ENCODE results near the gene PLA2G2D. TPM values are rescaled to one million over a fixed set of nuclear protein-coding genes. Genes with fewer than 3 reads are reported as not detected.

The PLA2G2D gene
- total RNA-seq, 1 experiment from 2014 or later, result not detected

- no peaks in the 10 kb centered on the region for H3K36me3 Mint-ChIP-seq (ENCODE audit: insufficient read depth, unreplicated experiment)
- no TSS peak for BruUV-seq (replicated peaks)
- H3K4me1 Mint-ChIP-seq (ENCODE audit: insufficient read depth, unreplicated experiment), result peaks cover 17% of the 10 kb centered on the region
- ChIA-PET POLR2A (no interaction called here), CTCF (interaction anchor here (0.7 to 6.3 kb wide), 2 partner anchors 54 to 420 kb away, joined by 3 to 76 read pairs; no protein-coding TSS in a partner anchor)
- no peak for DNase-seq (ENCODE audit: unreplicated experiment)
- H3K27ac Mint-ChIP-seq (ENCODE audit: low read depth, unreplicated experiment), result no peak overlapping the region
- H3K4me3 Mint-ChIP-seq (ENCODE audit: unreplicated experiment), result no peak overlapping the region
- H3K9me3 Mint-ChIP-seq (ENCODE audit: unreplicated experiment), result no peaks in the 10 kb centered on the region
- TF ChIP-seq CTCF (IDR thresholded peaks at IDR 0.05; ENCODE audit: unreplicated experiment), result no peak
- intact Hi-C loops (cut with micrococcal nuclease), result no loop called here
- H3K27me3 Mint-ChIP-seq (ENCODE audit: insufficient read depth, unreplicated experiment), result peaks cover 11% of the 10 kb centered on the region
Observed at GRCh38 chr1:20096840-20097447, 22.4 kb downstream of the PLA2G2D start.

- DNase-seq (ENCODE audit: unreplicated experiment), result no peak
- no peaks in the 10 kb centered on the region for H3K9me3 Mint-ChIP-seq (ENCODE audit: unreplicated experiment)
- H3K27me3 Mint-ChIP-seq (ENCODE audit: insufficient read depth, unreplicated experiment), result peaks cover 11% of the 10 kb centered on the region
- no peak for TF ChIP-seq CTCF (IDR thresholded peaks at IDR 0.05; ENCODE audit: unreplicated experiment)
- no TSS peak for BruUV-seq (replicated peaks)
- no peaks in the 10 kb centered on the region for H3K36me3 Mint-ChIP-seq (ENCODE audit: insufficient read depth, unreplicated experiment)
- ChIA-PET POLR2A (no interaction called here), CTCF (interaction anchor here (0.8 to 1.3 kb wide), 4 partner anchors 57 to 398 kb away, joined by 3 to 5 read pairs (median 3); no protein-coding TSS in a partner anchor)
- no peak overlapping the region for H3K4me3 Mint-ChIP-seq (ENCODE audit: unreplicated experiment)
- intact Hi-C loops (cut with micrococcal nuclease), result no loop called here
- no peak overlapping the region for H3K27ac Mint-ChIP-seq (ENCODE audit: low read depth, unreplicated experiment)
- H3K4me1 Mint-ChIP-seq (ENCODE audit: insufficient read depth, unreplicated experiment), result peaks cover 12% of the 10 kb centered on the region
Observed at GRCh38 chr1:20095564-20096434, 23.5 kb downstream of the PLA2G2D start.

GRCh38 chr1:20093940-20094391, 25.4 kb downstream of the PLA2G2D start:
- intact Hi-C loops (cut with micrococcal nuclease), result no loop called here
- H3K4me1 Mint-ChIP-seq (ENCODE audit: insufficient read depth, unreplicated experiment), result peaks cover 12% of the 10 kb centered on the region
- H3K9me3 Mint-ChIP-seq (ENCODE audit: unreplicated experiment), result no peaks in the 10 kb centered on the region
- POLR2A ChIA-PET, result no interaction called here
- DNase-seq (ENCODE audit: unreplicated experiment), result peak; percentile 36
- peaks cover 11% of the 10 kb centered on the region for H3K27me3 Mint-ChIP-seq (ENCODE audit: insufficient read depth, unreplicated experiment)
- no peak overlapping the region for H3K27ac Mint-ChIP-seq (ENCODE audit: low read depth, unreplicated experiment)
- BruUV-seq (replicated peaks), result no TSS peak
- CTCF ChIA-PET, result interaction anchor here (0.6 to 1.8 kb wide), 4 partner anchors 9 to 120 kb away, joined by 3 to 4 read pairs (median 4); no protein-coding TSS in a partner anchor
- no peak overlapping the region for H3K4me3 Mint-ChIP-seq (ENCODE audit: unreplicated experiment)
- no peaks in the 10 kb centered on the region for H3K36me3 Mint-ChIP-seq (ENCODE audit: insufficient read depth, unreplicated experiment)
- no peak for TF ChIP-seq CTCF (IDR thresholded peaks at IDR 0.05; ENCODE audit: unreplicated experiment)

GRCh38 chr1:20093303-20093702, 26.0 kb downstream of the PLA2G2D start:
- Mint-ChIP-seq H3K4me3 (ENCODE audit: unreplicated experiment) (no peak overlapping the region), H3K36me3 (ENCODE audit: insufficient read depth, unreplicated experiment) (no peaks in the 10 kb centered on the region), H3K4me1 (ENCODE audit: insufficient read depth, unreplicated experiment) (peaks cover 12% of the 10 kb centered on the region), H3K27ac (ENCODE audit: low read depth, unreplicated experiment) (no peak overlapping the region), H3K9me3 (ENCODE audit: unreplicated experiment) (no peaks in the 10 kb centered on the region), H3K27me3 (ENCODE audit: insufficient read depth, unreplicated experiment) (peaks cover 11% of the 10 kb centered on the region)
- DNase-seq (ENCODE audit: unreplicated experiment), result no peak
- intact Hi-C loops (cut with micrococcal nuclease), result no loop called here
- ChIA-PET CTCF (interaction anchor here (0.9 to 1.8 kb wide), 3 partner anchors 10 to 119 kb away, joined by 4 read pairs; no protein-coding TSS in a partner anchor), POLR2A (interaction anchor here (0.7 kb wide), 1 partner anchor 30 kb away, joined by 3 read pairs; no protein-coding TSS in a partner anchor)
- no TSS peak for BruUV-seq (replicated peaks)
- TF ChIP-seq CTCF (IDR thresholded peaks at IDR 0.05; ENCODE audit: unreplicated experiment), result no peak

Data from MCF 10A (cell line).